GM12878 (cell line): ENCODE results near the gene MACF1. TPM values are rescaled to one million over a fixed set of nuclear protein-coding genes. Genes with fewer than 3 reads are reported as not detected.

Experiments used
- ATAC-seq: fragments of 200-7000 bp; cut with Tn5 transposase; 3 replicates; pipeline ENCODE4 v1.9.1; 2020; ENCODE audit warnings: mild to moderate bottlenecking, moderate library complexity
- BruUV-seq: library from RNA; stranded (reverse); fragments of 400-500 nt; replicated peaks from 2 replicates; lab custom pipeline; 2021; lab: Mats Ljungman, UMichigan
- CTCF ChIA-PET: fragments of 300-600 bp; sonication (Branson Sonifier 250); formaldehyde crosslinking; extraction: SDS; loops from one replicate; lab custom pipeline; 2021; ENCODE audit warnings: inconsistent platforms; lab: Yijun Ruan, JAX
- POLR2A ChIA-PET: fragments of 350-600 bp; formaldehyde crosslinking; extraction: SDS; loops from one replicate; lab custom pipeline; 2021; ENCODE audit warnings: inconsistent platforms; lab: Charles Lee
- RAD21 ChIA-PET: fragments of 300-600 bp; sonication (Branson Sonifier 250); formaldehyde crosslinking; loops from one replicate; lab custom pipeline; 2023; ENCODE audit warnings: antibody characterized with exemption; ENCODE audit not compliant: unreplicated experiment; lab: Charles Lee
- SMC1A ChIA-PET: fragments of 300-600 bp; sonication (Branson Sonifier 250); formaldehyde crosslinking; loops from one replicate; lab custom pipeline; 2023; ENCODE audit not compliant: unreplicated experiment, uncharacterized antibody; lab: Charles Lee
- DNase-seq: peaks from one replicate; pipeline ENCODE4 v3.0.0-alpha.2; 2011; ENCODE audit warnings: low read depth, low spot score
- FAIRE-seq: peaks from 3 replicates; lab custom pipeline; 2011; peaks lifted over from hg19 to GRCh38; lab: Jason Lieb, UNC
- H2AFZ ChIP-seq: 2 replicates; pipeline ENCODE4 v1.6.0; 2011; ENCODE audit warnings: low read depth, low read length, control low read depth; ENCODE audit not compliant: control insufficient read depth
- H3K27ac ChIP-seq: 2 replicates; pipeline ENCODE4 v1.5.1; 2011; ENCODE audit warnings: control low read depth; ENCODE audit not compliant: control insufficient read depth, insufficient read depth
- H3K27me3 ChIP-seq, 2 experiments: replicated peaks in 1 of 2; 2 replicates each; pipeline versions ENCODE4 v1.6.0 to v1.6.1; 2011; ENCODE audit warnings: low read length in 1 of 2; ENCODE audit not compliant: control insufficient read depth in 2 of 2, insufficient read depth in 2 of 2
- H3K36me3 ChIP-seq, 2 experiments: 2 replicates each; pipeline ENCODE4 v1.5.1; 2011; ENCODE audit warnings: low read length in 1 of 2; ENCODE audit not compliant: control insufficient read depth in 2 of 2, insufficient read depth in 2 of 2
- H3K4me1 ChIP-seq: 2 replicates; pipeline ENCODE4 v1.6.1; 2011; ENCODE audit warnings: mild to moderate bottlenecking, low read length, moderate library complexity, mixed read lengths; ENCODE audit not compliant: control insufficient read depth, insufficient read depth
- H3K4me2 ChIP-seq: 2 replicates; pipeline ENCODE4 v1.6.0; 2011; ENCODE audit warnings: control low read depth; ENCODE audit not compliant: control insufficient read depth, insufficient read depth
- H3K4me3 ChIP-seq: fragments of 200-600 bp; sonication (generic); 2 replicates; pipeline ENCODE4 v1.5.1; 2016
- H3K79me2 ChIP-seq: 2 replicates; pipeline ENCODE4 v1.6.0; 2011; ENCODE audit warnings: low read length; ENCODE audit not compliant: control insufficient read depth, insufficient read depth
- H3K9ac ChIP-seq: 2 replicates; pipeline ENCODE4 v1.8.0; 2011; ENCODE audit warnings: low read length, control low read depth, mixed read lengths; ENCODE audit not compliant: control insufficient read depth, insufficient read depth
- H3K9me3 ChIP-seq: replicated peaks from 3 replicates; pipeline ENCODE4 v1.5.1; 2011; ENCODE audit warnings: mild to moderate bottlenecking, low read length; ENCODE audit not compliant: control insufficient read depth, insufficient read depth
- H4K20me1 ChIP-seq: 2 replicates; pipeline ENCODE4 v1.6.0; 2011; ENCODE audit not compliant: control insufficient read depth, insufficient read depth
- BCL11A ChIP-seq: IDR thresholded peaks from 2 replicates; pipeline ENCODE4 v1.6.1; 2011; ENCODE audit warnings: low read depth, low read length
- CTCF ChIP-seq, 3 experiments: IDR thresholded peaks in 2 of 3; conservative IDR thresholded peaks in 1 of 3; 2 replicates each; pipeline ENCODE4 v1.5.1; 2011; ENCODE audit warnings: low read depth in 3 of 3, low read length in 3 of 3, mild to moderate bottlenecking in 3 of 3, control low read depth in 2 of 3, moderate library complexity in 2 of 3, inconsistent platforms in 1 of 3, mixed read lengths in 1 of 3; ENCODE audit not compliant: control insufficient read depth in 2 of 3, insufficient read depth in 1 of 3; ENCODE audit errors: extremely low read depth in 1 of 3
- FOXM1 ChIP-seq: IDR thresholded peaks from 2 replicates; pipeline ENCODE4 v1.6.1; 2012; ENCODE audit warnings: low read depth, mild to moderate bottlenecking, inconsistent platforms, low read length, moderate library complexity
- IRF4 ChIP-seq: IDR thresholded peaks from 2 replicates; pipeline ENCODE4 v1.6.1; 2011; ENCODE audit warnings: low read depth, low read length
- NFYB ChIP-seq: IDR thresholded peaks from 2 replicates; pipeline ENCODE4 v1.6.1; 2011; ENCODE audit warnings: low read depth, mild to moderate bottlenecking, low read length, improper control_type of control experiment, moderate library complexity; ENCODE audit not compliant: insufficient read depth
- PBX3 ChIP-seq: IDR thresholded peaks from 2 replicates; pipeline ENCODE4 v1.6.1; 2011; ENCODE audit warnings: mild to moderate bottlenecking, low read depth, low read length, moderate library complexity; ENCODE audit not compliant: insufficient replicate concordance
- RELA ChIP-seq: fragments of 450-650 bp; IDR thresholded peaks from 2 replicates; pipeline ENCODE4 v1.8.0; 2014; ENCODE audit warnings: borderline replicate concordance; ENCODE audit not compliant: partially characterized antibody
- ZNF24 ChIP-seq: fragments of 450-650 bp; IDR thresholded peaks from 2 replicates; pipeline ENCODE4 v1.6.1; 2017; ENCODE audit warnings: antibody characterized with exemption, mild to moderate bottlenecking
- WGBS: methylation state at CpG from one replicate; pipeline ENCODE4 v1.1.6; 2016; ENCODE audit warnings: low lambda C conversion rate; ENCODE audit not compliant: insufficient replicate concordance, insufficient coverage; ENCODE audit errors: missing lambda C conversion rate; 5-methylcytosine and 5-hydroxymethylcytosine counted together
- in situ Hi-C: fragments of 300-500 bp; cut with MboI; formaldehyde crosslinking; loops from 9 replicates; pipeline ENCODE4 v1.14.3; 2018; ENCODE audit warnings: mixed read lengths
- intact Hi-C: fragments of 100-400 bp; cut with micrococcal nuclease; formaldehyde crosslinking; loops from one replicate; pipeline ENCODE4 v1.14.2; 2022; ENCODE audit not compliant: unreplicated experiment
- polyA plus RNA-seq, 11 experiments: library from polyadenylated mRNA; depleted of rRNA in 4 of 11; unstranded in 6 of 11; stranded (reverse) in 5 of 11; fragments of >200 nt; fragmentation: Nextera tagmentation in 4 of 11; fragmentation: Illumina TruSeq in 1 of 11; extraction: Ambion mirVana in 4 of 11; extraction: Trizol in 1 of 11; gene quantifications; 1 replicate in 1 of 11; 2 replicates in 10 of 11; pipeline versions ENCODE4 v1.2.1 to v1.2.3, GENCODE V29; 2011 to 2016; ENCODE audit warnings: inconsistent platforms in 2 of 11, missing spikeins in 2 of 11, low read depth in 1 of 11
- total RNA-seq, 4 experiments: library from RNA; depleted of rRNA in 3 of 4; stranded (reverse); fragments of >200 nt in 3 of 4; fragmentation: Illumina TruSeq in 1 of 4; extraction: Trizol in 1 of 4; gene quantifications; 2 replicates each; pipeline versions ENCODE4 v1.2.1 to v1.2.3, GENCODE V29; 2013 to 2021
- TF ChIP-seq, protein P1 (sequence below): fragments of 450-650 bp; formaldehyde crosslinking; IDR thresholded peaks from 2 replicates; pipeline ENCODE4 v1.4.0; 2022; ENCODE audit warnings: mild to moderate bottlenecking, moderate library complexity
- TF ChIP-seq, protein P2 (sequence below): fragments of 450-650 bp; IDR thresholded peaks from 2 replicates; pipeline ENCODE4 v1.6.1; 2016; ENCODE audit warnings: mild to moderate bottlenecking
- TF ChIP-seq, protein P3 (sequence below): fragments of 450-650 bp; IDR thresholded peaks from 2 replicates; pipeline ENCODE4 v1.6.1; 2017; ENCODE audit warnings: mild to moderate bottlenecking, low read depth, inconsistent platforms; ENCODE audit not compliant: poor library complexity, severe bottlenecking

The MACF1 gene
- total and polyA plus RNA-seq, 10 of the 15 experiments (the other 5 are each of a cell fraction or from before 2014, with no cell fraction given): 15.5 to 201 (median 76.9) TPM

GRCh38 chr1:39427912-39428311 is 223.4 kb downstream of the MACF1 start:
- no TSS peak for BruUV-seq
- intact Hi-C loops (no loop called here), in situ Hi-C loops (no loop called here)
- H3K27me3 ChIP-seq: no peaks in the 10 kb centered on the region
- SMC1A ChIA-PET: no interaction called here
- no peak overlapping the region for H3K27ac ChIP-seq
- H3K36me3 ChIP-seq: peaks cover 9 to 23% of the 10 kb centered on the region in 2 experiments
- H3K4me1 ChIP-seq: no peaks in the 10 kb centered on the region
- no peak overlapping the region for H3K4me3 ChIP-seq
- H3K9ac ChIP-seq: no peak overlapping the region
- H3K9me3 ChIP-seq: no peaks in the 10 kb centered on the region
- ATAC-seq (no peak), DNase-seq (no peak), FAIRE-seq (no peak)
- RAD21 ChIA-PET: no interaction called here
- POLR2A ChIA-PET: interaction anchor here (0.8 kb wide), 1 partner anchor 33 kb away, joined by 3 read pairs; no protein-coding TSS in a partner anchor
- no peaks in the 10 kb centered on the region for H4K20me1 ChIP-seq
- no peak overlapping the region for H2AFZ ChIP-seq
- CTCF ChIA-PET: interaction anchor here (0.9 to 1.4 kb wide), 4 partner anchors 17 to 235 kb away, joined by 3 to 4 read pairs (median 3); no protein-coding TSS in a partner anchor
- no peak overlapping the region for H3K4me2 ChIP-seq
- no peaks in the 10 kb centered on the region for H3K79me2 ChIP-seq
- WGBS: 91% methylated on average over 4 of the region's 4 CpGs
- TF ChIP-seq NFYB (no peak), FOXM1 (no peak), ZNF24 (no peak), RELA (no peak), BCL11A (no peak), PBX3 (no peak), CTCF (IDR thresholded peaks at IDR 0.05 in 2 of 3, conservative IDR thresholded peaks at IDR 0.05 in 1 of 3; ENCODE audit: control insufficient read depth in 2 of 3, extremely low read depth in 1 of 3, insufficient read depth in 1 of 3, low read depth in 3 of 3, low read length in 3 of 3) (no peak), IRF4 (no peak)
- TF ChIP-seq, protein P1, sequence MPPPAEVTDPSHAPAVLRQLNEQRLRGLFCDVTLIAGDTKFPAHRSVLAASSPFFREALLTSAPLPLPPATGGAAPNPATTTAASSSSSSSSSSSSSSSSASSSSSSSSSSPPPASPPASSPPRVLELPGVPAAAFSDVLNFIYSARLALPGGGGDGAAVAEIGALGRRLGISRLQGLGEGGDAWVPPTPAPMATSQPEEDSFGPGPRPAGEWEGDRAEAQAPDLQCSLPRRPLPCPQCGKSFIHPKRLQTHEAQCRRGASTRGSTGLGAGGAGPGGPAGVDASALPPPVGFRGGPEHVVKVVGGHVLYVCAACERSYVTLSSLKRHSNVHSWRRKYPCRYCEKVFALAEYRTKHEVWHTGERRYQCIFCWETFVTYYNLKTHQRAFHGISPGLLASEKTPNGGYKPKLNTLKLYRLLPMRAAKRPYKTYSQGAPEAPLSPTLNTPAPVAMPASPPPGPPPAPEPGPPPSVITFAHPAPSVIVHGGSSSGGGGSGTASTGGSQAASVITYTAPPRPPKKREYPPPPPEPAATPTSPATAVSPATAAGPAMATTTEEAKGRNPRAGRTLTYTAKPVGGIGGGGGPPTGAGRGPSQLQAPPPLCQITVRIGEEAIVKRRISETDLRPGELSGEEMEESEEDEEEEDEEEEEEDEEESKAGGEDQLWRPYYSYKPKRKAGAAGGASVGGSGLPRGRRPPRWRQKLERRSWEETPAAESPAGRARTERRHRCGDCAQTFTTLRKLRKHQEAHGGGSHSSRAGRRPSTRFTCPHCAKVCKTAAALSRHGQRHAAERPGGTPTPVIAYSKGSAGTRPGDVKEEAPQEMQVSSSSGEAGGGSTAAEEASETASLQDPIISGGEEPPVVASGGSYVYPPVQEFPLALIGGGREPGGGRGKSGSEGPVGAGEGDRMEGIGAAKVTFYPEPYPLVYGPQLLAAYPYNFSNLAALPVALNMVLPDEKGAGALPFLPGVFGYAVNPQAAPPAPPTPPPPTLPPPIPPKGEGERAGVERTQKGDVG (CRISPR knock-in tag): no peak
- TF ChIP-seq, protein P2, sequence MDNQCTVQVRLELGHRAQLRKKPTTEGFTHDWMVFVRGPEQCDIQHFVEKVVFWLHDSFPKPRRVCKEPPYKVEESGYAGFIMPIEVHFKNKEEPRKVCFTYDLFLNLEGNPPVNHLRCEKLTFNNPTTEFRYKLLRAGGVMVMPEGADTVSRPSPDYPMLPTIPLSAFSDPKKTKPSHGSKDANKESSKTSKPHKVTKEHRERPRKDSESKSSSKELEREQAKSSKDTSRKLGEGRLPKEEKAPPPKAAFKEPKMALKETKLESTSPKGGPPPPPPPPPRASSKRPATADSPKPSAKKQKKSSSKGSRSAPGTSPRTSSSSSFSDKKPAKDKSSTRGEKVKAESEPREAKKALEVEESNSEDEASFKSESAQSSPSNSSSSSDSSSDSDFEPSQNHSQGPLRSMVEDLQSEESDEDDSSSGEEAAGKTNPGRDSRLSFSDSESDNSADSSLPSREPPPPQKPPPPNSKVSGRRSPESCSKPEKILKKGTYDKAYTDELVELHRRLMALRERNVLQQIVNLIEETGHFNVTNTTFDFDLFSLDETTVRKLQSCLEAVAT: no peak
- TF ChIP-seq, protein P3, sequence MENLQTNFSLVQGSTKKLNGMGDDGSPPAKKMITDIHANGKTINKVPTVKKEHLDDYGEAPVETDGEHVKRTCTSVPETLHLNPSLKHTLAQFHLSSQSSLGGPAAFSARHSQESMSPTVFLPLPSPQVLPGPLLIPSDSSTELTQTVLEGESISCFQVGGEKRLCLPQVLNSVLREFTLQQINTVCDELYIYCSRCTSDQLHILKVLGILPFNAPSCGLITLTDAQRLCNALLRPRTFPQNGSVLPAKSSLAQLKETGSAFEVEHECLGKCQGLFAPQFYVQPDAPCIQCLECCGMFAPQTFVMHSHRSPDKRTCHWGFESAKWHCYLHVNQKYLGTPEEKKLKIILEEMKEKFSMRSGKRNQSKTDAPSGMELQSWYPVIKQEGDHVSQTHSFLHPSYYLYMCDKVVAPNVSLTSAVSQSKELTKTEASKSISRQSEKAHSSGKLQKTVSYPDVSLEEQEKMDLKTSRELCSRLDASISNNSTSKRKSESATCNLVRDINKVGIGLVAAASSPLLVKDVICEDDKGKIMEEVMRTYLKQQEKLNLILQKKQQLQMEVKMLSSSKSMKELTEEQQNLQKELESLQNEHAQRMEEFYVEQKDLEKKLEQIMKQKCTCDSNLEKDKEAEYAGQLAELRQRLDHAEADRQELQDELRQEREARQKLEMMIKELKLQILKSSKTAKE: no peak
